HepG2 (cell line): ENCODE measurements around the gene ZSWIM9. TPM values are rescaled to one million over a fixed set of nuclear protein-coding genes. Genes with fewer than 3 reads are reported as not detected.
A peak's percentile ranks its signal among the peaks of the same experiment; 100 is the strongest.

Source experiments
- ATAC-seq: fragments of 200-7000 bp; cut with Tn5 transposase; 3 replicates; pipeline ENCODE4 v1.9.1; 2020; ENCODE audit warnings: mild to moderate bottlenecking, moderate library complexity
- BruUV-seq: library from RNA; stranded (reverse); fragments of 400-500 nt; replicated peaks from 2 replicates; lab custom pipeline; 2021; lab: Mats Ljungman, UMichigan
- CTCF ChIA-PET: fragments of 300-600 bp; formaldehyde crosslinking; extraction: SDS; loops from one replicate; lab custom pipeline; 2021; ENCODE audit warnings: low total read pairs, inconsistent platforms, low intra/inter-chr PET ratio; lab: Yijun Ruan, JAX
- POLR2A ChIA-PET: fragments of 350-600 bp; sonication (Branson Sonifier 250); formaldehyde crosslinking; loops from one replicate; lab custom pipeline; 2020; ENCODE audit warnings: antibody characterized with exemption, inconsistent platforms; lab: Yijun Ruan, JAX
- DNase-seq: peaks from one replicate; pipeline ENCODE4 v3.0.0-alpha.2; 2015; ENCODE audit warnings: low spot score
- FAIRE-seq: peaks from 3 replicates; lab custom pipeline; 2011; peaks lifted over from hg19 to GRCh38; lab: Jason Lieb, UNC
- H2AFZ ChIP-seq: one replicate; pipeline ENCODE4 v1.6.1; 2011; ENCODE audit warnings: low read length, inconsistent platforms
- H3K27ac ChIP-seq: fragments of 300-600 bp; 3 replicates; pipeline ENCODE4 v1.8.0; 2011; ENCODE audit warnings: mixed run types, mild to moderate bottlenecking, mixed read lengths, low read length, inconsistent platforms; ENCODE audit not compliant: insufficient read depth; ENCODE audit errors: extremely low read length
- H3K27me3 ChIP-seq, 2 experiments: fragments of 200-600 bp in 1 of 2; 2 replicates in 1 of 2; 3 replicates in 1 of 2; pipeline versions ENCODE4 v1.6.0 to v1.8.0; 2011; ENCODE audit warnings: low read length in 2 of 2, mild to moderate bottlenecking in 2 of 2, moderate library complexity in 2 of 2, inconsistent platforms in 1 of 2; ENCODE audit not compliant: insufficient read depth in 2 of 2, control insufficient read depth in 1 of 2
- H3K36me3 ChIP-seq, 2 experiments: fragments of 200-600 bp in 1 of 2; replicated peaks in 1 of 2; 2 replicates in 1 of 2; 3 replicates in 1 of 2; pipeline versions ENCODE4 v1.5.1 to v1.8.0; 2011; ENCODE audit warnings: low read length in 2 of 2, inconsistent platforms in 1 of 2; ENCODE audit not compliant: insufficient read depth in 2 of 2, control insufficient read depth in 1 of 2
- H3K4me1 ChIP-seq: 2 replicates; pipeline ENCODE4 v1.5.1; 2012; ENCODE audit warnings: low read length, inconsistent platforms; ENCODE audit not compliant: insufficient read depth
- H3K4me2 ChIP-seq: 2 replicates; pipeline ENCODE4 v1.6.0; 2011; ENCODE audit warnings: low read depth, low read length, inconsistent platforms
- H3K4me3 ChIP-seq, 3 experiments: fragments of 200-600 bp in 1 of 3; sonication (generic), shearing (Covaris generic) in 1 of 3; replicated peaks in 1 of 3; 2 replicates each; pipeline ENCODE4 v1.5.1; 2011 to 2016; ENCODE audit warnings: low read length in 3 of 3, inconsistent platforms in 2 of 3, low read depth in 2 of 3, mild to moderate bottlenecking in 2 of 3, control low read depth in 1 of 3, mixed read lengths in 1 of 3; ENCODE audit not compliant: insufficient read depth in 1 of 3
- H3K79me2 ChIP-seq: one replicate; pipeline ENCODE4 v1.6.1; 2011; ENCODE audit warnings: low read length, inconsistent platforms; ENCODE audit not compliant: insufficient read depth
- H3K9ac ChIP-seq: 2 replicates; pipeline ENCODE4 v1.6.0; 2011; ENCODE audit warnings: mild to moderate bottlenecking, low read depth, low read length, inconsistent platforms; ENCODE audit not compliant: insufficient read depth
- H3K9me3 ChIP-seq: 2 replicates; pipeline ENCODE4 v1.5.1; 2012; ENCODE audit warnings: mild to moderate bottlenecking, low read length
- H4K20me1 ChIP-seq: 2 replicates; pipeline ENCODE4 v1.6.0; 2011; ENCODE audit warnings: inconsistent platforms, mild to moderate bottlenecking, low read length, moderate library complexity; ENCODE audit not compliant: insufficient read depth
- BRD4 ChIP-seq: sonication (generic); formaldehyde crosslinking; IDR thresholded peaks from 2 replicates; pipeline ENCODE4 v1.4.0; 2020; ENCODE audit warnings: missing genetic modification reagents
- HNF4A ChIP-seq: sonication (generic); formaldehyde crosslinking; IDR thresholded peaks from 2 replicates; pipeline ENCODE4 v1.4.0; 2020; ENCODE audit warnings: missing genetic modification reagents
- HNRNPL ChIP-seq: fragments of 200-400 bp; formaldehyde crosslinking; IDR thresholded peaks from 2 replicates; pipeline ENCODE4 v1.6.1; 2017; ENCODE audit warnings: mild to moderate bottlenecking, low read depth, low read length
- SATB2 ChIP-seq: sonication (generic); formaldehyde crosslinking; IDR thresholded peaks from 2 replicates; pipeline ENCODE4 v1.5.0; 2020; ENCODE audit warnings: missing genetic modification reagents
- ZNF839 ChIP-seq: sonication (generic); formaldehyde crosslinking; IDR thresholded peaks from 2 replicates; pipeline ENCODE4 v1.4.0; 2020; ENCODE audit warnings: missing genetic modification reagents, mild to moderate bottlenecking, borderline replicate concordance
- WGBS: methylation state at CpG from one replicate; pipeline ENCODE4 v1.1.6; 2017; ENCODE audit warnings: low lambda C conversion rate; 5-methylcytosine and 5-hydroxymethylcytosine counted together
- in situ Hi-C: cut with HindIII; loops from 2 replicates; pipeline ENCODE4 v1.10.0; 2017; ENCODE audit warnings: low pct_unique_long_range_greater_than_20kb; ENCODE audit not compliant: extremely low pct_ligation_motif_present
- intact Hi-C: fragments of 100-400 bp; cut with micrococcal nuclease; formaldehyde crosslinking; loops from one replicate; pipeline ENCODE4 v1.10.0; 2022; ENCODE audit not compliant: unreplicated experiment
- polyA plus RNA-seq, 8 experiments: library from polyadenylated mRNA; depleted of rRNA in 3 of 8; stranded (reverse) in 7 of 8; unstranded in 1 of 8; fragments of >200 nt; fragmentation: Illumina TruSeq in 4 of 8; extraction: Trizol in 4 of 8; gene quantifications; 2 replicates each; pipeline versions ENCODE4 v1.2.1 to v1.2.3, GENCODE V29; 2011 to 2016; ENCODE audit warnings: low read depth in 4 of 8, missing spikeins in 1 of 8, mixed read lengths in 1 of 8; ENCODE audit not compliant: insufficient read depth in 1 of 8
- total RNA-seq, 5 experiments: library from RNA; depleted of rRNA; stranded (reverse); fragments of >200 nt; fragmentation: Illumina TruSeq; extraction: Trizol; gene quantifications; 2 replicates each; pipeline ENCODE4 v1.2.3, GENCODE V29; 2016; ENCODE audit warnings: low read depth in 1 of 5
- TF ChIP-seq, protein P1 (sequence below): sonication (generic); formaldehyde crosslinking; conservative IDR thresholded peaks from 2 replicates; pipeline ENCODE4 v1.4.0; 2020; ENCODE audit warnings: mild to moderate bottlenecking, missing genetic modification reagents, moderate library complexity
- TF ChIP-seq, protein P2 (sequence below): IDR thresholded peaks from 2 replicates; pipeline ENCODE4 v1.6.1; 2016

Gene ZSWIM9
- total and polyA plus RNA-seq, 2 of the 13 experiments (the other 11 are each of a cell fraction or from before 2014, with no cell fraction given): 0.18 to 1.1 TPM

DNA sequence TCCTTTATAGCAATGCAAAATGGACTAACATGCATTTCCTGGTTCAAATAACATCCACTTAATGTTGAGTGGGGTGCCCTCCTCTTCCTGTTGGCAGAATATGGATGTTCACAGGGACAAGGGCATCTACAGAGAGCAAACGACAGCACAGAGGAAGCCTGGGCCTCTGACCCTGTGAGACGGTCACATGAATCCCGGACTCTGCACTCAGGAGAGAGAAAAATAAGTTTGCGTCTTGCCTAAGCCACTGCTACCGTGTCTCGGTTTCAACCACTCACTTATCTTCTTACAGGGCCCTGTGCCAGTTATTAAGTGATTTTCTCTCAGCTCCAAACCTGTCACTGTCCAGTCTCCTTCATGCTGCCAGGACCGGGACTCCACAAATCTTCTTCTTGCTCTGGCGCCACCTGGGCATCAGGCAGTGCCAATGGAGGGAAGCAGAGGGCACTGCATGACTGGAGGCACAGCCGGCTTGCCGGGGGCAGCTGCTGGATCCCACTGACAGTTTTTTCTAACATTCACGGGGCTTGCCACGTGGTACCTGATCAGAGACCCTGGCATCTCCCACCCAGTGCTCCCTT, 12.2 kb upstream of the ZSWIM9 start:
- 59% methylated on average over 10 of the region's 12 CpGs for WGBS
- TF ChIP-seq, protein P1, sequence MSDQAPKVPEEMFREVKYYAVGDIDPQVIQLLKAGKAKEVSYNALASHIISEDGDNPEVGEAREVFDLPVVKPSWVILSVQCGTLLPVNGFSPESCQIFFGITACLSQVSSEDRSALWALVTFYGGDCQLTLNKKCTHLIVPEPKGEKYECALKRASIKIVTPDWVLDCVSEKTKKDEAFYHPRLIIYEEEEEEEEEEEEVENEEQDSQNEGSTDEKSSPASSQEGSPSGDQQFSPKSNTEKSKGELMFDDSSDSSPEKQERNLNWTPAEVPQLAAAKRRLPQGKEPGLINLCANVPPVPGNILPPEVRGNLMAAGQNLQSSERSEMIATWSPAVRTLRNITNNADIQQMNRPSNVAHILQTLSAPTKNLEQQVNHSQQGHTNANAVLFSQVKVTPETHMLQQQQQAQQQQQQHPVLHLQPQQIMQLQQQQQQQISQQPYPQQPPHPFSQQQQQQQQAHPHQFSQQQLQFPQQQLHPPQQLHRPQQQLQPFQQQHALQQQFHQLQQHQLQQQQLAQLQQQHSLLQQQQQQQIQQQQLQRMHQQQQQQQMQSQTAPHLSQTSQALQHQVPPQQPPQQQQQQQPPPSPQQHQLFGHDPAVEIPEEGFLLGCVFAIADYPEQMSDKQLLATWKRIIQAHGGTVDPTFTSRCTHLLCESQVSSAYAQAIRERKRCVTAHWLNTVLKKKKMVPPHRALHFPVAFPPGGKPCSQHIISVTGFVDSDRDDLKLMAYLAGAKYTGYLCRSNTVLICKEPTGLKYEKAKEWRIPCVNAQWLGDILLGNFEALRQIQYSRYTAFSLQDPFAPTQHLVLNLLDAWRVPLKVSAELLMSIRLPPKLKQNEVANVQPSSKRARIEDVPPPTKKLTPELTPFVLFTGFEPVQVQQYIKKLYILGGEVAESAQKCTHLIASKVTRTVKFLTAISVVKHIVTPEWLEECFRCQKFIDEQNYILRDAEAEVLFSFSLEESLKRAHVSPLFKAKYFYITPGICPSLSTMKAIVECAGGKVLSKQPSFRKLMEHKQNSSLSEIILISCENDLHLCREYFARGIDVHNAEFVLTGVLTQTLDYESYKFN (CRISPR knock-in tag): 0 out of 2 replicates have a peak, but pooled peaks have one; percentile 42
- TF ChIP-seq HNF4A (CRISPR knock-in tag) (peak; percentile 52), BRD4 (CRISPR knock-in tag) (no peak), HNRNPL (0 out of 2 replicates have a peak, but pooled peaks have one; percentile 35), SATB2 (CRISPR knock-in tag) (no peak), ZNF839 (CRISPR knock-in tag) (no peak)
- TF ChIP-seq, protein P2, sequence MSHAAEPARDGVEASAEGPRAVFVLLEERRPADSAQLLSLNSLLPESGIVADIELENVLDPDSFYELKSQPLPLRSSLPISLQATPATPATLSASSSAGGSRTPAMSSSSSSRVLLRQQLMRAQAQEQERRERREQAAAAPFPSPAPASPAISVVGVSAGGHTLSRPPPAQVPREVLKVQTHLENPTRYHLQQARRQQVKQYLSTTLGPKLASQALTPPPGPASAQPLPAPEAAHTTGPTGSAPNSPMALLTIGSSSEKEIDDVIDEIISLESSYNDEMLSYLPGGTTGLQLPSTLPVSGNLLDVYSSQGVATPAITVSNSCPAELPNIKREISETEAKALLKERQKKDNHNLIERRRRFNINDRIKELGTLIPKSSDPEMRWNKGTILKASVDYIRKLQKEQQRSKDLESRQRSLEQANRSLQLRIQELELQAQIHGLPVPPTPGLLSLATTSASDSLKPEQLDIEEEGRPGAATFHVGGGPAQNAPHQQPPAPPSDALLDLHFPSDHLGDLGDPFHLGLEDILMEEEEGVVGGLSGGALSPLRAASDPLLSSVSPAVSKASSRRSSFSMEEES (CRISPR knock-in tag): 0 out of 2 replicates have a peak, but pooled peaks have one; percentile 21
- Histone ChIP-seq H4K20me1 (no peaks in the 10 kb centered on the region), H3K4me2 (no peak overlapping the region), H3K27me3 (no peaks in the 10 kb centered on the region), H3K9me3 (no peaks in the 10 kb centered on the region), H2AFZ (no peak overlapping the region), H3K4me3 (no peak overlapping the region), H3K4me1 (peaks cover 16% of the 10 kb centered on the region), H3K27ac (peak overlapping the region; percentile 54), H3K9ac (no peak overlapping the region), H3K79me2 (no peaks in the 10 kb centered on the region), H3K36me3 (peaks cover 30 to 46% of the 10 kb centered on the region in 2 experiments)
- DNase-seq (no peak), FAIRE-seq (no peak), ATAC-seq (peak; percentile 58)
- no TSS peak for BruUV-seq
- in situ Hi-C loops: no loop called here
- ChIA-PET POLR2A (no interaction called here), CTCF (no interaction called here)
- intact Hi-C loops: no loop called here
